ENCODE data around the gene SEPTIN8.

DNA sequence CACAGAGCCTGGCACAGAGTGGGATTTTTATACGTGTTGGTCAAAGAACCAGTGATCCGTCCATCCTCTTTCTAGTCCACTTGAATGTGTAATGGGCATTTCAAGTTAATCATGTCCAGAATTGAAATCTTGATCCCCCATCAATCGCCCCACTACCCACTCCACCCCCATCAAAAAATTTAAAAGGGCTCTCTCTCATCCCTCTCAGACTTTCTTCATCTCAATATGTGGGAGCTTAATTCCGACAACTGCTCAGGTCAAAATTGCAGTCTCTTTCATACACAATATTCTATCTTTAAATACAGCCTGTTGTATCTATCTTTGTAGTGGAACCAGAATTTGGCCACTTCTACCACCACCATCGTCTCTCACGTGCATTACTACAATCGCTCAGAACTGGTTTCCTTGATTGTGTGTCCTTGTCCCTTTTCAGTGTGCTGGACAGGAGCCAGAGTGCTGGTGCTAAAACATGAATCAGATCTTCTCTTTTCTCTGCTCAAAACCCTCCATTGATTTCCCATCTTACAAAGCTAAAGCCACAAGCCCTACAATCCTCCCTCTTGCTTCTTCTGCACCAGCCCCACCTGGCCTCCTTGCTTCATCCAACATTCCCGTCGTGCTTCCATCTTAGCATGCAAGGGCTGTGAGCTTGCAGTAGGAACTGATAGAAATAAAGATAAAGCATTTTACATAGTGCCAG is 38.9 kb downstream of the SEPTIN8 start:
- TF ChIP-seq KDM1A (IDR thresholded peaks at IDR 0.05; ENCODE audit: borderline replicate concordance, low read length) (no peak), PHF8 (conservative IDR thresholded peaks at IDR 0.05; ENCODE audit: low read depth, low read length) (no peak)
- TF ChIP-seq, protein P1, sequence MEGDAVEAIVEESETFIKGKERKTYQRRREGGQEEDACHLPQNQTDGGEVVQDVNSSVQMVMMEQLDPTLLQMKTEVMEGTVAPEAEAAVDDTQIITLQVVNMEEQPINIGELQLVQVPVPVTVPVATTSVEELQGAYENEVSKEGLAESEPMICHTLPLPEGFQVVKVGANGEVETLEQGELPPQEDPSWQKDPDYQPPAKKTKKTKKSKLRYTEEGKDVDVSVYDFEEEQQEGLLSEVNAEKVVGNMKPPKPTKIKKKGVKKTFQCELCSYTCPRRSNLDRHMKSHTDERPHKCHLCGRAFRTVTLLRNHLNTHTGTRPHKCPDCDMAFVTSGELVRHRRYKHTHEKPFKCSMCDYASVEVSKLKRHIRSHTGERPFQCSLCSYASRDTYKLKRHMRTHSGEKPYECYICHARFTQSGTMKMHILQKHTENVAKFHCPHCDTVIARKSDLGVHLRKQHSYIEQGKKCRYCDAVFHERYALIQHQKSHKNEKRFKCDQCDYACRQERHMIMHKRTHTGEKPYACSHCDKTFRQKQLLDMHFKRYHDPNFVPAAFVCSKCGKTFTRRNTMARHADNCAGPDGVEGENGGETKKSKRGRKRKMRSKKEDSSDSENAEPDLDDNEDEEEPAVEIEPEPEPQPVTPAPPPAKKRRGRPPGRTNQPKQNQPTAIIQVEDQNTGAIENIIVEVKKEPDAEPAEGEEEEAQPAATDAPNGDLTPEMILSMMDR (IDR thresholded peaks at IDR 0.05; ENCODE audit: control extremely low read depth in 1 of 3, insufficient read depth in 1 of 3, low read depth in 1 of 3, low read length in 3 of 3), result no peak

Measured in H1 (cell line).